ENCODE results near the gene FAM20C.

- TF ChIP-seq, protein P1, sequence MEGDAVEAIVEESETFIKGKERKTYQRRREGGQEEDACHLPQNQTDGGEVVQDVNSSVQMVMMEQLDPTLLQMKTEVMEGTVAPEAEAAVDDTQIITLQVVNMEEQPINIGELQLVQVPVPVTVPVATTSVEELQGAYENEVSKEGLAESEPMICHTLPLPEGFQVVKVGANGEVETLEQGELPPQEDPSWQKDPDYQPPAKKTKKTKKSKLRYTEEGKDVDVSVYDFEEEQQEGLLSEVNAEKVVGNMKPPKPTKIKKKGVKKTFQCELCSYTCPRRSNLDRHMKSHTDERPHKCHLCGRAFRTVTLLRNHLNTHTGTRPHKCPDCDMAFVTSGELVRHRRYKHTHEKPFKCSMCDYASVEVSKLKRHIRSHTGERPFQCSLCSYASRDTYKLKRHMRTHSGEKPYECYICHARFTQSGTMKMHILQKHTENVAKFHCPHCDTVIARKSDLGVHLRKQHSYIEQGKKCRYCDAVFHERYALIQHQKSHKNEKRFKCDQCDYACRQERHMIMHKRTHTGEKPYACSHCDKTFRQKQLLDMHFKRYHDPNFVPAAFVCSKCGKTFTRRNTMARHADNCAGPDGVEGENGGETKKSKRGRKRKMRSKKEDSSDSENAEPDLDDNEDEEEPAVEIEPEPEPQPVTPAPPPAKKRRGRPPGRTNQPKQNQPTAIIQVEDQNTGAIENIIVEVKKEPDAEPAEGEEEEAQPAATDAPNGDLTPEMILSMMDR (IDR thresholded peaks at IDR 0.05 in 4 of 5, conservative IDR thresholded peaks at IDR 0.05 in 1 of 5) = no peak
- no peak for TF ChIP-seq POLR2A (IDR thresholded peaks at IDR 0.05)
These were observed 2.2 kb upstream of the FAM20C start for GRCh38 chr7:190196-190595.

All from gastrocnemius medialis (tissue), 4 donors.